Neutrophil (primary cell): ENCODE data around the gene INPP4B.

Experiments used
- H3K27ac ChIP-seq: fragments of 200-600 bp; sonication (generic); 2 replicates; pipeline ENCODE4 v1.5.1; 2016; ENCODE audit warnings: mild to moderate bottlenecking, moderate library complexity
- H3K27me3 ChIP-seq: fragments of 200-600 bp; sonication (generic); 2 replicates; pipeline ENCODE4 v1.6.0; 2016; ENCODE audit warnings: mild to moderate bottlenecking
- H3K36me3 ChIP-seq: fragments of 200-600 bp; sonication (generic); 2 replicates; pipeline ENCODE4 v1.5.1; 2017
- H3K4me1 ChIP-seq, 2 experiments: fragments of 200-600 bp in 1 of 2; sonication (generic) in 1 of 2; 1 replicate in 1 of 2; 2 replicates in 1 of 2; pipeline versions ENCODE4 v1.5.1 to v1.6.1; 2013 to 2016; ENCODE audit warnings: low read depth in 1 of 2, low read length in 1 of 2, mild to moderate bottlenecking in 1 of 2, moderate library complexity in 1 of 2; ENCODE audit not compliant: control insufficient read depth in 1 of 2, insufficient read depth in 1 of 2
- H3K4me3 ChIP-seq, 2 experiments: fragments of 200-600 bp in 1 of 2; sonication (generic) in 1 of 2; 1 replicate in 1 of 2; 2 replicates in 1 of 2; pipeline ENCODE4 v1.5.1; 2013 to 2016; ENCODE audit warnings: low read depth in 1 of 2, low read length in 1 of 2, mild to moderate bottlenecking in 1 of 2, moderate library complexity in 1 of 2
- H3K9me3 ChIP-seq: fragments of 200-600 bp; sonication (generic); 2 replicates; pipeline ENCODE4 v1.5.1; 2016
- TF ChIP-seq, protein P1 (sequence below): fragments of 200-600 bp; sonication (generic); IDR thresholded peaks from 2 replicates; pipeline ENCODE4 v1.5.1; 2016; ENCODE audit warnings: antibody characterized with exemption

The INPP4B gene

DNA sequence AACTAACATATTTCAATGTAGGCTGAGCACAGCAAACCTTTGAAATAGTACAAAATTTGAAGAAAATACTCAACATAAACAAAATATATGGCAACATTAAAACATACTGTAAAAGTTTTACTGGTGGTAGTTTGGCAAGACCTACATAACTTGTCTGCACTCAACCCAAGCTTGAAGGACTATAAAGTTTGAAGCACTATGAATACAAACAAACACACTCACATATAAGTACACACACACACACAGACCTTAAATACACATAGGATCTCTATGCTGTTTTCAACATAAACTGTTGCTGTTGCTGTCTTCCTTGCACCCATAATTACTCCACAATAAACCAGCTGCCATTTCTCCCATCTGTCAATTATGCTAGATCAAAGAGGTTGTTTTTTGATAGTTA lies 620.1 kb downstream of the INPP4B start:
- Histone ChIP-seq H3K36me3 (no peaks in the 10 kb centered on the region), H3K4me3 (no peak overlapping the region), H3K27me3 (no peaks in the 10 kb centered on the region), H3K4me1 (no peaks in the 10 kb centered on the region), H3K27ac (no peak overlapping the region), H3K9me3 (no peaks in the 10 kb centered on the region)
- TF ChIP-seq, protein P1, sequence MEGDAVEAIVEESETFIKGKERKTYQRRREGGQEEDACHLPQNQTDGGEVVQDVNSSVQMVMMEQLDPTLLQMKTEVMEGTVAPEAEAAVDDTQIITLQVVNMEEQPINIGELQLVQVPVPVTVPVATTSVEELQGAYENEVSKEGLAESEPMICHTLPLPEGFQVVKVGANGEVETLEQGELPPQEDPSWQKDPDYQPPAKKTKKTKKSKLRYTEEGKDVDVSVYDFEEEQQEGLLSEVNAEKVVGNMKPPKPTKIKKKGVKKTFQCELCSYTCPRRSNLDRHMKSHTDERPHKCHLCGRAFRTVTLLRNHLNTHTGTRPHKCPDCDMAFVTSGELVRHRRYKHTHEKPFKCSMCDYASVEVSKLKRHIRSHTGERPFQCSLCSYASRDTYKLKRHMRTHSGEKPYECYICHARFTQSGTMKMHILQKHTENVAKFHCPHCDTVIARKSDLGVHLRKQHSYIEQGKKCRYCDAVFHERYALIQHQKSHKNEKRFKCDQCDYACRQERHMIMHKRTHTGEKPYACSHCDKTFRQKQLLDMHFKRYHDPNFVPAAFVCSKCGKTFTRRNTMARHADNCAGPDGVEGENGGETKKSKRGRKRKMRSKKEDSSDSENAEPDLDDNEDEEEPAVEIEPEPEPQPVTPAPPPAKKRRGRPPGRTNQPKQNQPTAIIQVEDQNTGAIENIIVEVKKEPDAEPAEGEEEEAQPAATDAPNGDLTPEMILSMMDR, result no peak

DNA sequence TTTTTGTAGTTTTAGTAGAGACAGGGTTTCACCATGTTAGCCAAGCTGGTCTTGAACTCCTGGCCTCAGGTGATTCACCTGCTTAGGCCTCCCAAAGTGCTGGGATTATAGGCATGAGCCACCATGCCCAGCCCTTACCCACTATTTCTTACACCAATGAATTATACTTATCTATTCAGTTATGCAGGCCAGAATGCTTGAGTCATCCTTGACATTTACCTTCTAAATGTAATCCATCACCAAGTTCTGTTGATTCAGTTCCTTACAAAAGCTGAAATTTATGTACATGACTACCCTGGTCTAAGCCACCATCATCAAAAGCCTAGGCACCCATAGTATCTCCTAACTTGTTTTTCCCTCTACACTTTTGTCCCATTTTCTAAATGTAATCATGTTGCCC lies 624.0 kb downstream of the INPP4B start:
- TF ChIP-seq, protein P1, result no peak
- no peak overlapping the region for H3K27ac ChIP-seq
- no peaks in the 10 kb centered on the region for H3K36me3 ChIP-seq
- no peaks in the 10 kb centered on the region for H3K9me3 ChIP-seq
- no peaks in the 10 kb centered on the region for H3K4me1 ChIP-seq
- no peaks in the 10 kb centered on the region for H3K27me3 ChIP-seq
- no peak overlapping the region for H3K4me3 ChIP-seq

DNA sequence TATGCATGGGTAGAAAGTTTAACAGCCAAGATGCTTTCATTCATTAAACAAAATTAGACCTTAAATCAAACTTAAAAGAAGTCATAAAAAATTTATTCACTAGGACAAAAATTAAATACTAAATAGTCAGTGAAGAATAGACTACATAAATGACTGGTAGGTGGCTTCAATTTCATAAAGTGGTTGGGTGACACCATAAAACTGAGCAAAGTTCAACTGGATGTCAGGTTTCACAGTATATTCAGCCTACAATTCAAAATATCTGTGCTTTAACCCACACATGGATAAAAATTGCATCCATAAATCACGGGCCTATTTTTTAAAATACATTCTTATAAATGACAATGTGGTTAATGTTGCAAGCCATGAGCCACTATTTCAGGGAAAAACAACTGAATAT lies 627.4 kb downstream of the INPP4B start:
- TF ChIP-seq, protein P1, result no peak
- Histone ChIP-seq H3K4me3 (no peak overlapping the region), H3K27ac (no peak overlapping the region), H3K4me1 (no peaks in the 10 kb centered on the region), H3K27me3 (no peaks in the 10 kb centered on the region), H3K36me3 (no peaks in the 10 kb centered on the region), H3K9me3 (no peaks in the 10 kb centered on the region)

DNA sequence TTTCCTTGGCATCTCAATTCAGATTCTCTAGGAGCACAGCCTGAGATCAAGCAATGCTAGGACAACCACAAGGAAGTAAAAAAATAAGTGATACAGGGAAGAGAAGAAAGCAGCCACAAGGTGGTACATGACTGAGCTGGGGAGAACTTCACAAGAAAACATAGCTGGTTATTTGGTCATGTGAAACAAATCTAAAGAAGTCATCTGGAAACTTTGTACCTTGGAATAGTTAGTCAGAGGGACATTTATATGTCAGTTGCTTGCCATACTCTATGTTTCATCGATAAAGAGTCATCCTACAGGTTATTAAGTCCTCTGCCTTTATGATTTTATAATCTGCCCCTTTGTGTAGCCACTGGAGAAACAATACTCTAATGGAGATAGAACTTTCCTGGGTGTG lies 634.7 kb downstream of the INPP4B start:
- Histone ChIP-seq H3K4me1 (no peaks in the 10 kb centered on the region), H3K27ac (no peak overlapping the region), H3K4me3 (no peak overlapping the region), H3K36me3 (no peaks in the 10 kb centered on the region), H3K27me3 (no peaks in the 10 kb centered on the region), H3K9me3 (no peaks in the 10 kb centered on the region)
- TF ChIP-seq, protein P1, result no peak

DNA sequence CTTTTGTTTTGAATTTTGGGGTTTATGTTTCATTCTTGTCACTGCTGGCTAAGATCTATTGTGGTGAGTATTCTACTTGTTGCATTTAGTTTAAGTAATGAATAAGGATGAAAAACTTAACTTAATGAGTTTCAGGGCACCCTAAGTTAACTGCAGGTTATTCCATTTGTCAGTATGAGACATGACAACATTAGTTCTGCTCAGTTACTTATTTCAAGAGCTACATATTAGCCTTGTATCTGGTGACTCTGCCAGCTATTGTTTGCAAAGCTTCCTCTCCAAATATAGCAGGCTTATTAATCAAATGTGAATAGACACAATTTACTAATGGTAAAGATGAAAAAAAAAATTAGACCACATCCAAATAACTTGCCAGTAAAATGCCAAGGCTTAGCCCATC lies 642.6 kb downstream of the INPP4B start:
- no peaks in the 10 kb centered on the region for H3K27me3 ChIP-seq
- H3K9me3 ChIP-seq, result no peaks in the 10 kb centered on the region
- H3K4me1 ChIP-seq, result no peaks in the 10 kb centered on the region
- TF ChIP-seq, protein P1, result no peak
- H3K4me3 ChIP-seq, result no peak overlapping the region
- no peak overlapping the region for H3K27ac ChIP-seq
- no peaks in the 10 kb centered on the region for H3K36me3 ChIP-seq
